ENCODE results near the gene ZNF280B. TPM values are rescaled to one million over a fixed set of nuclear protein-coding genes. Genes with fewer than 3 reads are reported as not detected.

ZNF280B gene
- total and polyA plus RNA-seq, 2 experiments from 2014 or later: 5.5 to 6.7 TPM

DNA sequence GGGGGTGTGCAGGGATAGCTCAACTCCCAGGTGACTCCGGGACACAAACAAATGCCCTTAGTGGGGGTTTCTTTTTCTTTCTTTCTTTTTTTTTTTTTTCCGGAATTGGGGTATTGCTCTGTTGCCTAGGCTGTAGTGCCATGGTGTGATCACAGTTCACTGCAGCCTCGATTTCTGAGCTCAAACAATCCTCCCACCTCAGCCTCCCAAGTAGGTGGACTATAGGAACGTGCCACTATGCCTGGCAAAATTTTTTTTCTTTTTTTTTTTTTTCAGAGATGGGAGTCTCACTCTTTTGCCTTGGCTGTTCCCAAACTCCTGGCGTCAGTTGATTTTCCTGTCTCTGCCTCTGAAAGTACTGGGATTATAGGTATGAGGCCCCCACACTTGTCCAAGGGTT is 25.3 kb upstream of the ZNF280B start:
- H3K9me2 ChIP-seq (ENCODE audit: insufficient read depth): no peaks in the 10 kb centered on the region
- Mint-ChIP-seq H3K36me3 (ENCODE audit: low read depth) (no peaks in the 10 kb centered on the region), H3K27ac (no peak overlapping the region), H3K4me3 (no peak overlapping the region), H3K4me1 (no peaks in the 10 kb centered on the region), H3K27me3 (ENCODE audit: insufficient read depth, low read depth, poor library complexity) (peaks cover 64% of the 10 kb centered on the region), H3K9me3 (no peaks in the 10 kb centered on the region)
- no peak overlapping the region for H3K4me2 ChIP-seq
- no peaks in the 10 kb centered on the region for H3K79me2 ChIP-seq (replicated peaks; ENCODE audit: insufficient read depth)
- DNase-seq (ENCODE audit: low spot score): no peak
- H3K4me3 ChIP-seq: no peak overlapping the region
- H3K4me1 ChIP-seq (ENCODE audit: insufficient read depth): no peaks in the 10 kb centered on the region
- H3K36me3 ChIP-seq (ENCODE audit: insufficient read depth): no peaks in the 10 kb centered on the region
- peaks cover 98% of the 10 kb centered on the region for H3K27me3 ChIP-seq (ENCODE audit: insufficient read depth)
- TF ChIP-seq NANOG (IDR thresholded peaks at IDR 0.05; ENCODE audit: borderline replicate concordance) (no peak), EZH2phosphoT487 (IDR thresholded peaks at IDR 0.05; ENCODE audit: unreplicated experiment) (no peak), JUNB (IDR thresholded peaks at IDR 0.05; ENCODE audit: unreplicated experiment) (no peak), ZNF114 (CRISPR knock-in tag; IDR thresholded peaks at IDR 0.05) (no peak), CREB1 (CRISPR knock-in tag; IDR thresholded peaks at IDR 0.05; ENCODE audit: low read depth) (no peak), STAT1 (IDR thresholded peaks at IDR 0.05; ENCODE audit: unreplicated experiment) (no peak), EZH2 (IDR thresholded peaks at IDR 0.05; ENCODE audit: low read depth, unreplicated experiment) (no peak), ZNF331 (CRISPR knock-in tag; IDR thresholded peaks at IDR 0.05; ENCODE audit: low read depth) (no peak)
- TF ChIP-seq, protein P1, sequence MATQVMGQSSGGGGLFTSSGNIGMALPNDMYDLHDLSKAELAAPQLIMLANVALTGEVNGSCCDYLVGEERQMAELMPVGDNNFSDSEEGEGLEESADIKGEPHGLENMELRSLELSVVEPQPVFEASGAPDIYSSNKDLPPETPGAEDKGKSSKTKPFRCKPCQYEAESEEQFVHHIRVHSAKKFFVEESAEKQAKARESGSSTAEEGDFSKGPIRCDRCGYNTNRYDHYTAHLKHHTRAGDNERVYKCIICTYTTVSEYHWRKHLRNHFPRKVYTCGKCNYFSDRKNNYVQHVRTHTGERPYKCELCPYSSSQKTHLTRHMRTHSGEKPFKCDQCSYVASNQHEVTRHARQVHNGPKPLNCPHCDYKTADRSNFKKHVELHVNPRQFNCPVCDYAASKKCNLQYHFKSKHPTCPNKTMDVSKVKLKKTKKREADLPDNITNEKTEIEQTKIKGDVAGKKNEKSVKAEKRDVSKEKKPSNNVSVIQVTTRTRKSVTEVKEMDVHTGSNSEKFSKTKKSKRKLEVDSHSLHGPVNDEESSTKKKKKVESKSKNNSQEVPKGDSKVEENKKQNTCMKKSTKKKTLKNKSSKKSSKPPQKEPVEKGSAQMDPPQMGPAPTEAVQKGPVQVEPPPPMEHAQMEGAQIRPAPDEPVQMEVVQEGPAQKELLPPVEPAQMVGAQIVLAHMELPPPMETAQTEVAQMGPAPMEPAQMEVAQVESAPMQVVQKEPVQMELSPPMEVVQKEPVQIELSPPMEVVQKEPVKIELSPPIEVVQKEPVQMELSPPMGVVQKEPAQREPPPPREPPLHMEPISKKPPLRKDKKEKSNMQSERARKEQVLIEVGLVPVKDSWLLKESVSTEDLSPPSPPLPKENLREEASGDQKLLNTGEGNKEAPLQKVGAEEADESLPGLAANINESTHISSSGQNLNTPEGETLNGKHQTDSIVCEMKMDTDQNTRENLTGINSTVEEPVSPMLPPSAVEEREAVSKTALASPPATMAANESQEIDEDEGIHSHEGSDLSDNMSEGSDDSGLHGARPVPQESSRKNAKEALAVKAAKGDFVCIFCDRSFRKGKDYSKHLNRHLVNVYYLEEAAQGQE (IDR thresholded peaks at IDR 0.05; ENCODE audit: unreplicated experiment): no peak
- TF ChIP-seq, protein P2, sequence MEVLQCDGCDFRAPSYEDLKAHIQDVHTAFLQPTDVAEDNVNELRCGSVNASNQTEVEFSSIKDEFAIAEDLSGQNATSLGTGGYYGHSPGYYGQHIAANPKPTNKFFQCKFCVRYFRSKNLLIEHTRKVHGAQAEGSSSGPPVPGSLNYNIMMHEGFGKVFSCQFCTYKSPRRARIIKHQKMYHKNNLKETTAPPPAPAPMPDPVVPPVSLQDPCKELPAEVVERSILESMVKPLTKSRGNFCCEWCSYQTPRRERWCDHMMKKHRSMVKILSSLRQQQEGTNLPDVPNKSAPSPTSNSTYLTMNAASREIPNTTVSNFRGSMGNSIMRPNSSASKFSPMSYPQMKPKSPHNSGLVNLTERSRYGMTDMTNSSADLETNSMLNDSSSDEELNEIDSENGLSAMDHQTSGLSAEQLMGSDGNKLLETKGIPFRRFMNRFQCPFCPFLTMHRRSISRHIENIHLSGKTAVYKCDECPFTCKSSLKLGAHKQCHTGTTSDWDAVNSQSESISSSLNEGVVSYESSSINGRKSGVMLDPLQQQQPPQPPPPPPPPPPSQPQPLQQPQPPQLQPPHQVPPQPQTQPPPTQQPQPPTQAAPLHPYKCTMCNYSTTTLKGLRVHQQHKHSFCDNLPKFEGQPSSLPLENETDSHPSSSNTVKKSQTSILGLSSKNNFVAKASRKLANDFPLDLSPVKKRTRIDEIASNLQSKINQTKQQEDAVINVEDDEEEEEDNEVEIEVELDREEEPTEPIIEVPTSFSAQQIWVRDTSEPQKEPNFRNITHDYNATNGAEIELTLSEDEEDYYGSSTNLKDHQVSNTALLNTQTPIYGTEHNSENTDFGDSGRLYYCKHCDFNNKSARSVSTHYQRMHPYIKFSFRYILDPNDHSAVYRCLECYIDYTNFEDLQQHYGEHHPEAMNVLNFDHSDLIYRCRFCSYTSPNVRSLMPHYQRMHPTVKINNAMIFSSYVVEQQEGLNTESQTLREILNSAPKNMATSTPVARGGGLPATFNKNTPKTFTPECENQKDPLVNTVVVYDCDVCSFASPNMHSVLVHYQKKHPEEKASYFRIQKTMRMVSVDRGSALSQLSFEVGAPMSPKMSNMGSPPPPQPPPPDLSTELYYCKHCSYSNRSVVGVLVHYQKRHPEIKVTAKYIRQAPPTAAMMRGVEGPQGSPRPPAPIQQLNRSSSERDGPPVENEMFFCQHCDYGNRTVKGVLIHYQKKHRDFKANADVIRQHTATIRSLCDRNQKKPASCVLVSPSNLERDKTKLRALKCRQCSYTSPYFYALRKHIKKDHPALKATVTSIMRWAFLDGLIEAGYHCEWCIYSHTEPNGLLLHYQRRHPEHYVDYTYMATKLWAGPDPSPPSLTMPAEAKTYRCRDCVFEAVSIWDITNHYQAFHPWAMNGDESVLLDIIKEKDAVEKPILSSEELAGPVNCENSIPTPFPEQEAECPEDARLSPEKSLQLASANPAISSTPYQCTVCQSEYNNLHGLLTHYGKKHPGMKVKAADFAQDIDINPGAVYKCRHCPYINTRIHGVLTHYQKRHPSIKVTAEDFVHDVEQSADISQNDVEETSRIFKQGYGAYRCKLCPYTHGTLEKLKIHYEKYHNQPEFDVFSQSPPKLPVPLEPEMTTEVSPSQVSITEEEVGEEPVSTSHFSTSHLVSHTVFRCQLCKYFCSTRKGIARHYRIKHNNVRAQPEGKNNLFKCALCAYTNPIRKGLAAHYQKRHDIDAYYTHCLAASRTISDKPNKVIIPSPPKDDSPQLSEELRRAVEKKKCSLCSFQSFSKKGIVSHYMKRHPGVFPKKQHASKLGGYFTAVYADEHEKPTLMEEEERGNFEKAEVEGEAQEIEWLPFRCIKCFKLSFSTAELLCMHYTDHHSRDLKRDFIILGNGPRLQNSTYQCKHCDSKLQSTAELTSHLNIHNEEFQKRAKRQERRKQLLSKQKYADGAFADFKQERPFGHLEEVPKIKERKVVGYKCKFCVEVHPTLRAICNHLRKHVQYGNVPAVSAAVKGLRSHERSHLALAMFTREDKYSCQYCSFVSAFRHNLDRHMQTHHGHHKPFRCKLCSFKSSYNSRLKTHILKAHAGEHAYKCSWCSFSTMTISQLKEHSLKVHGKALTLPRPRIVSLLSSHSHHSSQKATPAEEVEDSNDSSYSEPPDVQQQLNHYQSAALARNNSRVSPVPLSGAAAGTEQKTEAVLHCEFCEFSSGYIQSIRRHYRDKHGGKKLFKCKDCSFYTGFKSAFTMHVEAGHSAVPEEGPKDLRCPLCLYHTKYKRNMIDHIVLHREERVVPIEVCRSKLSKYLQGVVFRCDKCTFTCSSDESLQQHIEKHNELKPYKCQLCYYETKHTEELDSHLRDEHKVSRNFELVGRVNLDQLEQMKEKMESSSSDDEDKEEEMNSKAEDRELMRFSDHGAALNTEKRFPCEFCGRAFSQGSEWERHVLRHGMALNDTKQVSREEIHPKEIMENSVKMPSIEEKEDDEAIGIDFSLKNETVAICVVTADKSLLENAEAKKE (CRISPR knock-in tag; IDR thresholded peaks at IDR 0.05): no peak
- TF ChIP-seq, protein P3, sequence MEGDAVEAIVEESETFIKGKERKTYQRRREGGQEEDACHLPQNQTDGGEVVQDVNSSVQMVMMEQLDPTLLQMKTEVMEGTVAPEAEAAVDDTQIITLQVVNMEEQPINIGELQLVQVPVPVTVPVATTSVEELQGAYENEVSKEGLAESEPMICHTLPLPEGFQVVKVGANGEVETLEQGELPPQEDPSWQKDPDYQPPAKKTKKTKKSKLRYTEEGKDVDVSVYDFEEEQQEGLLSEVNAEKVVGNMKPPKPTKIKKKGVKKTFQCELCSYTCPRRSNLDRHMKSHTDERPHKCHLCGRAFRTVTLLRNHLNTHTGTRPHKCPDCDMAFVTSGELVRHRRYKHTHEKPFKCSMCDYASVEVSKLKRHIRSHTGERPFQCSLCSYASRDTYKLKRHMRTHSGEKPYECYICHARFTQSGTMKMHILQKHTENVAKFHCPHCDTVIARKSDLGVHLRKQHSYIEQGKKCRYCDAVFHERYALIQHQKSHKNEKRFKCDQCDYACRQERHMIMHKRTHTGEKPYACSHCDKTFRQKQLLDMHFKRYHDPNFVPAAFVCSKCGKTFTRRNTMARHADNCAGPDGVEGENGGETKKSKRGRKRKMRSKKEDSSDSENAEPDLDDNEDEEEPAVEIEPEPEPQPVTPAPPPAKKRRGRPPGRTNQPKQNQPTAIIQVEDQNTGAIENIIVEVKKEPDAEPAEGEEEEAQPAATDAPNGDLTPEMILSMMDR (conservative IDR thresholded peaks at IDR 0.05; ENCODE audit: low read depth in 2 of 2): no peak
- no peaks in the 10 kb centered on the region for H4K20me1 ChIP-seq (replicated peaks; ENCODE audit: insufficient read depth)
- ATAC-seq: no peak
- H2AFZ ChIP-seq: no peak overlapping the region
- H3K27ac ChIP-seq (ENCODE audit: low read depth): no peak overlapping the region
- H3F3A ChIP-seq (replicated peaks; ENCODE audit: low read depth): no peaks in the 10 kb centered on the region

All from GM23338 (cell line).